Superior temporal gyrus (tissue), 1 donor: ENCODE data around the gene FANCC.
"Not testable (repeated sequence)": the region's sequence is repeated elsewhere in the genome, so short reads cannot be mapped to it uniquely, and the experiment has no call there.

Experiments used
- DNase-seq: peaks from one replicate; pipeline ENCODE4 v3.0.0-alpha.2; 2016; ENCODE audit errors: extremely low spot score

FANCC gene

DNA sequence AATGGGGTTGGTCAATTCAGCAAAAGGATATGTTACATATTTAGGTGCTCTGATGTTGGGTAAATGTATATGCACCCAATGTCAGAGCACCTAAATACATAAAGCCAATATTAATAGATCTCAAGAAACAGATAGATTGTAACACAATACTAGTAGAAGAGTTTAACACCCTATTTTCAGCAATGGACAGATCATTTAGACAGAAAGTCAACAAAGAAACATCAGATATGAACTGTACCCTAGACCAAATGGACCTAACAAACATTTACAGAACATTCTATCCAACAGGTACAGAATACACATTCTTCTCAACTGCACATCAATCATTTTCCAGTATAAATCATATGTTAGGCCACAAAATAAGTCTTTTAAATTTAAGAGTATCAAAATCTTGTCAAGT lies 35.2 kb downstream of the FANCC start:
- DNase-seq, result no peak

DNA sequence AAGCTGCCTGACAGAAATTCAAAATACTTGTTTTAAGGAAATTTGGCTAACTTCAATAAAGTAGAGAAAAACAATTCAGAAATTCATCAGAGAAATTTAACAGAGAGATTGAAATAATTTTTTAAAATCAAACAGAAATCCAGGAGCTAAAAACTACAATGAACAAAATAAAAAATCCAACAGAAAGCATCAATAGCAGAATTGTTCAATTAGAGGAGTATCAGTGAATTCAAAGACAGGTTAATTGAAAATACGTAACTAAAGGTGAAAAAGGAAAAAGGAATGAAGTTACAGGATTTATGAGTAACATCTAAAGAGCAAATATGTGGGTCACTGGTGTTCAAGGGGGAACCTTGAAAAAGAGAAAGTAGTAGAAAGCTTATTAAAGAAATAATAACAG lies 36.8 kb downstream of the FANCC start:
- DNase-seq, result no peak

DNA sequence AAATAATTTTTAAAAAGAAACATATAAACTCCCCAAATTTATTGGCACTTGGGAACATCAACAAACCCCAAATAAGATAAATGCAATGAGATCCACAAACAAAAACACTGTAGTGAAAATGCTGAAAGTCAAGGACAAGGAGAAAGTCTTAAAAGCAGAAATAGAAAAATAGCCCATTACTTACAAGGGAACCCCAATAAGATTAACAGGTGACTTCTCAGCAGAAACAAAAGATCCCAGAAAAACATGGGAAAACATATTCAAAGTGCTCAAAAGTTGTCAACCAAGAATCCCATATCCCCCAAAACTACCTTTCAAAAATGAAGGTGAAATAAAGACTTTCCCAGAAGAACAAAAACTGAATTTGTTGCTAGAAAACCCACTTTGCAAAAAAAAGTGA lies 40.0 kb downstream of the FANCC start:
- no peak for DNase-seq

DNA sequence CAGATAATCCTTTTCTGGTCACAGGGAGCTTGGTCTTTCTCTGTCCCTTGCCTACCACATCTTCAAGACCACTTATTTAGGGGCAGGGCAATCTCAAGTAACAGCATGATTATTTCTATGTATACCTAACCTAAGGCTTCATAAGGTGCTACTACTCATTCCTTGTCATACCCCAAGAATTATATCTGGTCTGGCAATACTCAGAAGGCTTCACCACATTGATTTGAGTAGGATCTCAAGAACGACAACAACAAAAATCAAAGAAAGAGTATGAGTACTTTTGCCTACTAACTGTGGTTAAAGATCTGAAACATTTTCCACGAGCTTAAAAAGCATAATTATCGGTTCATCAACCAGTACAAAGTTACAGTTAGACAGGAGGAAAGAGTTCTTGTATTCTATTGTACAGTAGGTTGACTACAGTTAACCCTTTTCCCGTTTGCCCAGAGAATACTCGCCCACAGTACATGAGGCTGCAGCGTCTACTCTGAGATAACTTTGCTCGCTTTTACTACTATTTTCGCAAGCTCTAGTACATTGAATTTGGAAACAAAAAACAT lies 41.0 kb downstream of the FANCC start:
- DNase-seq, result no peak

DNA sequence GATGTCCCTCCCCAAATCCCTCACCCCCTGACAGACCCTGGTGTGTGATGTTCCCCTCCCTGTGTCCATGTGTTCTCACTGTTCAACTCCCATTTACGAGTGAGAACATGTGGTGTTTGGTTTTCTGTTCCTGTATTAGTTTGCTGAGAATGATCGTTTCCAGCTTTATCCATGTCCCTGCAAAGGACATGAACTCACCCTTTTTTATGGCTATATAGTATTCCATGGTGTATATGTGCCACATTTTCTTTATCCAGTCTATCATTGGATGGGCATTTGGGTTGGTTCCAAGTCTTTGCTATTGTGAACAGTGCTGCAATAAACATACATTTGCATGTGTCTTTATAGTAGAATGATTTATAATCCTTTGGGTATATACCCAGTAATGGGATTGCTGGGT lies 43.3 kb downstream of the FANCC start:
- not testable (repeated sequence) for DNase-seq

DNA sequence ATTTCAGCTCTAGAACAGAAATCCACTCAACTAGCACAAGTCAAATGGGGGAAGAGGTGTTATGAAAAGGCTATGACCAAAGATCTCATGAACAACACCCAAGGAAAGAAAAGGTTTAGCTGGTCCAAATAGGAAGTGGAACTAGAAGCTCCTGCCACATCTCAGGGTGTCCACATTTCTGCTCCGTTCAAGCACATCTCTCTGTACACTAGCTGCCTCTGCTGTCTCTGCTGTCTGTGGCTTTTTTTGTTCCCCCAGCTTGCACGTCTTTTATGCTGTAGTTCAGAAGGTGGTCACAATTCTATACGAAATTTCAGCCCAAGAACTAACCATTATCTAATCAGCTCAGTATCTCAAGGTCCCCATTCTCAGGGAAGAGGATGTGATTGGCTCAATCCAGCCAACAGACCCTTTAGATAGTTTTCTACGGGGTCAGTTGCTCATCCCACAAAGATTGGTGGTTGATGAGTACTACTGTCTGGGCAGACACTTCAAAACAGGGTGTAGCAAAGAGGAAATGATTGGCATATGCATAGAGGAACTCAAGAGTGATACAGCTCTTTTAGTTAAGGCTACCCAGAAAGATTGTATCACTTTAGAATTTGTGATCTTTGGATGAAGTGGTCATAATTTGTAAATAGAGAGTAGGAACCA lies 44.0 kb downstream of the FANCC start:
- no peak for DNase-seq

DNA sequence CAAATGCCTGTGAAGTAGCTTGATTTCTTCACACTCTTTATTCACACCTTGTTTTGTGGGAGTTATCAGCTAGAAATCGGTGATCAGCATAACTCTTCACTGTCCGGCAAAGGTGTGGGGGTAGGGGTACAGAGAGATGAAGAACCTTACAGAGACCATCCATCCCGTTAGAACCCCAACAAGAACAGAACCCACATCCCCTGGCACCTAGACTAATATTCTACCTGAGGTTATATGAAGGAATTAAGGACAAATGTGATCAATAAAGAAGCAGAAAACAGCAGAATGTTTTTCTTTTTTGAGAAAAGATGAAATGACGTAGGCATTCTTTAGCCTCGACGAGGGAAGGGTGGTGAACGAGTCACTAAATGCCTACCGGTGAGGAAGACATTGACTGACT lies 44.7 kb downstream of the FANCC start:
- no peak for DNase-seq

DNA sequence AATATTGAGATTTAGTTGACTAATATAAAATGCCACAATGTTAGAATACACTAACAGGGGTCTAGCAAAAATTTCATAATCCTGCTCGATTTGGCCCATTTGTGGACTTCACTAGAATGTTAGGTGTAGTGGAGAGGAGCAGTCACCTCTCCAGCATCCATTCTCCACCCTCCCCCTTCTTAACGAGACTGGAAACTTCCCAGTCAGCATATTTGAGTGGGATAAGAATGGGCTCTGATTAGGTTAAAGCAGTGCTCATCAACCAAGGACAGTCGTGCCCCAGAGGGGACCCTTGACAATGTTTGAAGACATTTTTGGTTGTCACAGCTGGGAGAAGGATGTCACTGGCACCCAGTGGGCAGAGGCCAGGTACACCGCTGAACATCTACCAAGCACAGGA lies 46.7 kb downstream of the FANCC start:
- DNase-seq, result no peak

DNA sequence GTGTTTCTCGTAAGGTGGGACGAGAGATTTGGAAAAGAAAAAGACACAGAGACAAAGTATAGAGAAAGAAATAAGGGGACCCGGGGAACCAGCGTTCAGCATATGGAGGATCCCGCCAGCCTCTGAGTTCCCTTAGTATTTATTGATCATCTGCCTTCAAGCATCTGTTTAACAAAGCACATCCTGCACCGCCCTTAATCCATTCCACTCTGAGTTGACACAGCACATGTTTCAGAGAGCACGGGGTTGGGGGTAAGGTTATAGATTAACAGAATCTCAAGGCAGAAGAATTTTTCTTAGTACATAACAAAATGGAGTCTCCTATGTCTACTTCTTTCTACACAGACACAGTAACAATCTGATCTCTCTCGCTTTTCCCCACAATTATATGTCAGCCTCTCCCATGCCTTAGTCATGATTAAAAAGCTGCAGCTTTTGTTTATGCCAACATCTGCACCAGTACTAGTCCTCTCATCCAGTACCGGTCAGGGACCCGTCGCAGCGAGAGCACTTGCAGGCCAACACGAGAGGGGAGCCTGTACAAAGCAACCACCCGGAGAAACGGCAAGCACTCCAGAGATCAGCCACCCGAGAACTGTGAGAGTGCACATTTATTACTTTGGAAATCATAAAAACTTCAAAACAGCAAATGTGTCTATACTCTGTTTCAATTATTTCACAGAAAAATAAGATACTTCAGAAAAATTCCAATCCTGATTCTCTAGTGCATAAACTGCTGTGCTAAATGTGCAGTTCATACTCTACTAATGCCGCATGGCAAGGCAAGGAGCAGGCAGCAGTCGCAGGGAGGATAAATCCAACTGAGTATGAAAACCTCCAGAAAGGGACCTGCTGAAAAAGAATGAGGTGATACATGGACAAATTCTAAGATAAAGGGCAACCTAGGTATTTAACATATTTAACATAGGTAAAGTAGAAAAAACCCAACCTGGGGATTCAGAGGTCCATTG lies 47.4 kb downstream of the FANCC start:
- DNase-seq, result not testable (repeated sequence)

DNA sequence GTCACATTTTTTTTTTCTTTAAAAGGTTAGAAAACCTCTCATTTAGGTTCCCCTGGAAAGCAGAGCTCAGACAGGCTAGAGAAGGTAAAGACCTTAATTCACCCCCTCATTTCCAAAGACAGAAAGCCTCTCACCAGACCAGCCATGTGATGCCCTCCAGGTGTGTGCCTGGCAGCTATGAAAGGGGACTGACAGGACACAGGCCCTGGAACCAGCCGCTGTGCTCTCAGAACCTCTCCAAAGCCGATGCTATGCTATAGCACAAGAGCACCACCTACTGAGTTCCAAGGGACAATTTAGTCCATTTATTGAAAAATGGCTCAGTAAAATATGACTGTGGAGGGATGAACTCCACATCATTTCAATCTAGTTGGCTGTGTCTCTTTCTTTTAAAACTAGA lies 48.8 kb downstream of the FANCC start:
- peak; percentile 57 for DNase-seq

DNA sequence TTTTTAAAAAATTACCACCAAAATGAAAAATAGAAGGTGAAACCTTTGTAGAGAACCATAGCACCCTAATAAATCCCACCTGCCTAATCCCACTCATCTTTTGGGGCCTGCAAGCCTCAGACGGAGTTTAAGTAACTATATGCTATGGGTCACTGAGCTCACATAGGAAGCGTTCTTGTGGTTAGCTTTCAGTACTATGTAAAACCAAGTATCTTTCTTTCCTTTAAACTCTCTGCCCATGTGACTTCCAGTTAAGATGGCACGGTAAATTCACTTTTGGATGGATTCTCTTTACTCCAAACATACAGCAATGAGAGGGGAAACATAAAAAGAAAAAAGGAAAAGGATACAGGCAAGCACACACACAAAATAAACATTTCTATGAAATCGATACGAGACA lies 50.9 kb downstream of the FANCC start:
- DNase-seq, result no peak

DNA sequence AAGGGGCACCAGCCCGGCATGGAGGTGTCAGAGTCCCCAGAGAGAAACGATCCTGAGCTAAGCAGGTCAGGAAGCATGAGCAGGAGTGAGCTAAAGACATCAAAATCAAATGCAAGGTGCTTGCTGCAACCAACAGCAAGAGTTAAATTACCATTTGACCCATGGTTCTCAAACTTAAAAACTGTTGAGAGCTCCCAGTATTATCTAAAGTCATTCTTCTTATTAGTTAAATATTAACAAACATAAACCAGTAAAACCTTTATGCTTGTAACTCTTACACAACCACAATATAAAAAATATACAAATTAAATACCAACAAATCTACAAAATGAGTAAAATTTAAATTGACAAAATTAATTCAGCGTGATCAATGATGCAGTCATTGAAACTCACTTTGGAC lies 51.5 kb downstream of the FANCC start:
- no peak for DNase-seq

DNA sequence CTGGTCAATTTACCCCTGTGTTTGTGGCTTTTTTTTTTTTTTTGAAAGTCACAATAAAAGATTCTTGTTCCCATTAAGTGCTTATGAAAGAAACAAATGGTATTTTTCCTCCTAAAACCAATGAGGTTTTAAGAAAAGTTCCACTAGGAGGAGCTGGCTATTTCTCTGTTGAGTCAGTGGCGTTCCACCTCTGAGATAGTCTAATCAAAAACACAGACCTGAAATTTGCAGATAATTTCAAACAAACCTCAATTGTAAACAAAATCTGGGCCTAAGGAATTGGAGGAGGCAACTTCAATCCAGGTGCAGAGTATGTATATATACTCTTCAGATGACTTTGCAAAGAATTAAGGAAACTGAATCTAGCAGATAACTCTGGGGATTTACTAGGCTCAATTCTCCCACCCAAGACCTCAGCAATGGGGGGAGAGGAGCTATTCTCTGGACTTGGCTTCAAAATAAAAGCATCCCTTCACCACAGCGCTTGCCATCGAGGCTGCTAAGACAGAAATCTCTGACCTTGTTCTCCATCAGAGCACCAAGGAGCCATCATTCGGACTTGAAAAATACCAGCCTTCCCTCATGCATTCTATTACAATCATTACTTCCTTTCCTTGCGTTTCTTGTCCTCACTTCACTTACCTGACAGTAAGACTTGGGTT lies 52.4 kb downstream of the FANCC start:
- DNase-seq, result peak; percentile 38

DNA sequence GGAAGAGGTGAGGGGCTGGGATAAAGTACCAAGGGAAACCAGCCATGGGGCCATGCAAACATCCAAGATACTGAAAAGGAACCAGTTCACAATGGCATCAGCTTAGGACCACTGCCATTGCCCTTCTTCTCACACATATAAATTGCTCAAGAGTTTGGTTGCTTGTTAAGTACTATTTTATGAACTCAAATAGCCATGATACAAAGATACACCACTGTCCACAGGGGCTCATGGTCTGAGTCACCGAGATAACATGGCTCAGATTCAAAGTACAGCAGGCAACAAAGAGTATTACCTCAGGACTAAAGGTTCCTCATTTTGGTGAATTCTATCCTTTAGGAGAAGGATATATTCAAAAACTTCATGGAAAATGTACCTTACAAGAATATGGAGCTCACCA lies 55.6 kb downstream of the FANCC start:
- DNase-seq, result no peak

DNA sequence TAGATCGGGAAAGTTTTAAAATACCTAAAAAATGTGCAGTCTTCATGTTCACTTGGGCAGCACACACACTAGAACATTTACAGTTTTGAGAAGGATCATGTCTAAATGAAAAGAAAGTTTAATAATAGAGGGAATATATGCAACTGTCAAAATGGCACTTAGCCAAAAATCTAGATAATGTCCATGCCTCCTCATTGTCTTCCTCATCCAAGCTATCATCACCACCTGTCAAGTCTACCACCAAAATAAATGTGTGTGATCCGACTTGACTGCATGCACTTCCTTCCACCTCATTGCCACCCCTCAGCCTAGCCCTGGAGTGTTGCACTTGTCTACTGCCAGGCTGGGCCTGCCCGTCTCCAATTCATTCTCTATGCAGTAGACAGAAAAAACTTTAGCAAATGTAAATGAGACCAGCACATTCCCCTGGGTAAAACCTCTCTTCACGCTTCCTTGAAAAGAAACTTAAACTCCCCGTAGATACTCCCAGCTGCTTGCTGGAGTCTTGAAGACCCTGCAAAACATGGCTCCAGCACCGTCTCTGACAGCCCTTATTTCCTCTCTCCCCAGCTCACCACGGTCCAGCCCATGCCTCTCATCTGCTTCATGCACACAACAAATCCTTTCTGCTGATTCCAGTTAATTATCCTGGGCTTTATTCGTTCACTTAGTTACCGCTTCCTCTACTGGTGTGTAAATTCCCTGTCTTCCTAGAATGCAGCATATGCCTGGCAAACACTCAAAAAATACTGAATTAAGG lies 66.9 kb downstream of the FANCC start:
- DNase-seq, result no peak

DNA sequence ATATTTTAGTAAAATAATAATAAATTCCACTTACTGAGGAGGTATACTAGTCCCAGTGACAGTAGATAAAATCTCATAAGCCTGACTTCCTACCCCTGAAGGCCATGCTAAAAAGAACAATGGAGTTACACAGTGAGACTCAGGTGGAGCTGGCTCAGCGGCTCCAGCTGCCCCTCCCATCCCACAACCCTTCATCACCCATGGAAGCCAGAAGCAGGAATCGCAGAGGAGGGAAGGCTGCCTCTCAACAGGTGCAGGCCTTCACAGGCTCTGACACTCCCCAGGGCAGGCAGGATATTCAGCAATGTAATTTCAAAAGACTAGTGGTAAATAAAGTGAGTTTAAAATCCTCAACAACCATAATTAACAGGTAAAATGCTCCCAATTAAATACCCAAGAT lies 67.5 kb downstream of the FANCC start:
- no peak for DNase-seq

DNA sequence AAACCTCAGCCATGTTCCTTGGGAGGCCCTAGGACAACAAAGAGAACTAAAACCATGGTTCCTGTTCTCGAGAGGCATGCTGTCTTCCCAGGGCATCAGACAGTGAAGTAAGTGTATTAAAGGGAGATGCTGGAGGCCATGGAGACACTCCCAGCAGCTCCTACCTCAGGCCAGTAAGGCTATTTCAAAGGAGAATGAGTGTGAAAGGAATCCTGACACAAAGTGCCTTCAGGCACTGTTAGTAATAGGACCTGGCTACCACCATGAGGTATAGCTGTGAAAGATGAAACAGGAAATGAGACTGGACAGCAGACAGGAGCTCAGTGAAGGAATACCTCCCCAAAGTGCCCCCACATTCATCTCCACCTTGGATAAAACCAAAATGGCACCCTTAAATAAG lies 71.0 kb downstream of the FANCC start:
- no peak for DNase-seq

DNA sequence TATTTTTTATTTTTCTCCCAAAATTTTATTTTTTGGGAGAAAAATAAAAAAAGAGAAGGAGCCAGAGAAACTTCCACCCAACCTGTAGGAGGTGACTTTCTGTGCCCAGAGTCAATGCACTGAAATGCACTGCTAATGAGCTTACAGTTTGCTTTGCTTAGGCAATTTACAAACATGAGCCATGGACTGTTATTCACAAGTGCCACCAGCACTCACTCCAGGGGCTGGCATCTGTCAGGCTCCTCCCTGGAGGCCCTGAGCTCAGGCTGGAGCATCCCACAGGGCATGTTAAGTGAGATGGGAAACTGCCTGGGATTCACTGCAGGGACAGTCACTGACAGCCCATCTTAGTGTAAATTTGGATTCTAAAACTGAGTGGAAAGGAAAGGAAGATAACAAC lies 74.9 kb downstream of the FANCC start:
- DNase-seq, result no peak

DNA sequence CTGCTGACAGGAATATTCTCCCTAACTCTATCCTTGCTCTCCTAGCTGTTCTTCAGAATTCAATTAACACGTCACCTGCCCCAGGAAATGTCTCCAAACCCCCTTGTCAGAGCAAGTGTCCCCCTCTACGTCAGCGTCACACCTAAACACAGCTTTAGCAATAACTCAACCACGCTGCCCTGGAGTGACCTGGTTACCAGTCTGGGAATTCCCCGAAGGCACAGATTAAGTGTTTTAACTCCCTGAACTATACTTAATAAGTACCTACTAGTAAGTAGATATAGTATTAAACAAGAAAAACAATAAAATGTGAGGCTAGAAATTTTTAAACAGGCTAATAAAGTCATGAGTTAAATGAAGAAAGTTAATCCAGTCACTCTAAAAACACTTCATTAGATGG lies 78.4 kb downstream of the FANCC start:
- no peak for DNase-seq

DNA sequence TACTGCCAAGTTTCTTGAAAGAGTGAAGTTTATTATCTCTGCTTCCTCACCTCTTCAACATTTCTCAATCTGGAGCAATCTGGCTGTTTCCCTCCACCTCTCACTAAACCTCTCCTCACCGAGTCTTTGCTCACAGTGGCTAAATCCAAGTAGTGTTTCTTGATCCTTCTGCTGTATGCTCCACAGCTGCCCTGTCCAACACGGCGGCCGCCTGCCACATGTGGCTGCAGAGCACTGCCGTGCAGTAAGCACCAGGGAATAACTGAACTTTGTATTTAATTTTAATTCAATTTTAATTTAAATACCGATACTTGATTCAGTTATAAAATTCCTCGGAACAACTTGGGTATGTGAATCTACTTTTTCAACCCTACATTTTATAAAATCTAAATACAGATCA lies 80.2 kb downstream of the FANCC start:
- DNase-seq, result no peak

DNA sequence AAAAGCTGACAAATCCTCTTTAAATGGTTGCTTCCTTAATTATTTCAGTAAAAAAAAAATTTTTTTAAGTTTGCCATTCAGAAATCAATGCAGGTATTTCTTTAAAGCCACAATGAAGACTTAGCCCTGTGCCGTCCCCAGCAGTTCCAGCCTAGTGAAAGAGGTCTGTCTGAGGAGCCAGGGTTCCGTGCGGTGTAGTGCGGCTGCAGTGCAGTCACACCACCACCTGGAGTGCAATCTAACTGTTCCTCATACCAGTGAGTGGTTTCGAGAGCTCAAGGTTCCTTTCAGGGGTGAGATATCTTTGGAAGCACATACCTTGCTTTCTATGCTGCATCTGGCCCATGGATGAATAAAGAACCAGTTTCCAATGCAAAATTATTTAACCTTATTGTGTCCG lies 87.5 kb downstream of the FANCC start:
- DNase-seq, result no peak
